ENCODE data around the gene FLII.

The FLII gene

GRCh38 chr17:18250708-18251107, 7.8 kb downstream of the FLII start:
- Histone ChIP-seq H3K27me3 (ENCODE audit: control insufficient read depth, insufficient read depth, low read length) (no peaks in the 10 kb centered on the region), H3K9me3 (ENCODE audit: control insufficient read depth, insufficient read depth, low read length) (no peaks in the 10 kb centered on the region), H3K9ac (ENCODE audit: low read depth, low read length) (no peak overlapping the region), H3K4me1 (ENCODE audit: control insufficient read depth, insufficient read depth, low read length) (peaks cover 8% of the 10 kb centered on the region; the same call in 1 of the 2 replicates), H3K27ac (ENCODE audit: low read depth, low read length) (no peak overlapping the region), H3K4me3 (ENCODE audit: low read depth, low read length) (no peak overlapping the region), H3K36me3 (ENCODE audit: control insufficient read depth, insufficient read depth, low read length) (peaks cover 86% of the 10 kb centered on the region)

GRCh38 chr17:18250259-18250658, 8.3 kb downstream of the FLII start:
- peaks cover 86% of the 10 kb centered on the region for H3K36me3 ChIP-seq (ENCODE audit: control insufficient read depth, insufficient read depth, low read length)
- no peaks in the 10 kb centered on the region for H3K27me3 ChIP-seq (ENCODE audit: control insufficient read depth, insufficient read depth, low read length)
- no peak overlapping the region for H3K4me3 ChIP-seq (ENCODE audit: low read depth, low read length)
- peaks cover 8% of the 10 kb centered on the region; the same call in 1 of the 2 replicates for H3K4me1 ChIP-seq (ENCODE audit: control insufficient read depth, insufficient read depth, low read length)
- no peak overlapping the region for H3K27ac ChIP-seq (ENCODE audit: low read depth, low read length)
- H3K9ac ChIP-seq (ENCODE audit: low read depth, low read length), result no peak overlapping the region
- H3K9me3 ChIP-seq (ENCODE audit: control insufficient read depth, insufficient read depth, low read length), result no peaks in the 10 kb centered on the region

- Histone ChIP-seq H3K27me3 (ENCODE audit: control insufficient read depth, insufficient read depth, low read length) (no peaks in the 10 kb centered on the region), H3K4me3 (ENCODE audit: low read depth, low read length) (no peak overlapping the region), H3K4me1 (ENCODE audit: control insufficient read depth, insufficient read depth, low read length) (peaks cover 8% of the 10 kb centered on the region; the same call in 1 of the 2 replicates), H3K27ac (ENCODE audit: low read depth, low read length) (no peak overlapping the region), H3K36me3 (ENCODE audit: control insufficient read depth, insufficient read depth, low read length) (peaks cover 81% of the 10 kb centered on the region), H3K9me3 (ENCODE audit: control insufficient read depth, insufficient read depth, low read length) (no peaks in the 10 kb centered on the region), H3K9ac (ENCODE audit: low read depth, low read length) (no peak overlapping the region)
These were observed 9.7 kb downstream of the FLII start for GRCh38 chr17:18248811-18249210.

- Histone ChIP-seq H3K9ac (ENCODE audit: low read depth, low read length) (no peak overlapping the region), H3K36me3 (ENCODE audit: control insufficient read depth, insufficient read depth, low read length) (peaks cover 81% of the 10 kb centered on the region), H3K27me3 (ENCODE audit: control insufficient read depth, insufficient read depth, low read length) (no peaks in the 10 kb centered on the region), H3K4me1 (ENCODE audit: control insufficient read depth, insufficient read depth, low read length) (peaks cover 8% of the 10 kb centered on the region; the same call in 1 of the 2 replicates), H3K4me3 (ENCODE audit: low read depth, low read length) (no peak overlapping the region), H3K9me3 (ENCODE audit: control insufficient read depth, insufficient read depth, low read length) (no peaks in the 10 kb centered on the region), H3K27ac (ENCODE audit: low read depth, low read length) (no peak overlapping the region)
These were observed 10.2 kb downstream of the FLII start for GRCh38 chr17:18248300-18248731.

GRCh38 chr17:18247613-18248001, 10.9 kb downstream of the FLII start:
- no peaks in the 10 kb centered on the region for H3K27me3 ChIP-seq (ENCODE audit: control insufficient read depth, insufficient read depth, low read length)
- peaks cover 79% of the 10 kb centered on the region for H3K36me3 ChIP-seq (ENCODE audit: control insufficient read depth, insufficient read depth, low read length)
- H3K9me3 ChIP-seq (ENCODE audit: control insufficient read depth, insufficient read depth, low read length), result no peaks in the 10 kb centered on the region
- no peak overlapping the region for H3K9ac ChIP-seq (ENCODE audit: low read depth, low read length)
- peaks cover 8% of the 10 kb centered on the region; the same call in 1 of the 2 replicates for H3K4me1 ChIP-seq (ENCODE audit: control insufficient read depth, insufficient read depth, low read length)
- no peak overlapping the region for H3K27ac ChIP-seq (ENCODE audit: low read depth, low read length)
- H3K4me3 ChIP-seq (ENCODE audit: low read depth, low read length), result no peak overlapping the region

DNA sequence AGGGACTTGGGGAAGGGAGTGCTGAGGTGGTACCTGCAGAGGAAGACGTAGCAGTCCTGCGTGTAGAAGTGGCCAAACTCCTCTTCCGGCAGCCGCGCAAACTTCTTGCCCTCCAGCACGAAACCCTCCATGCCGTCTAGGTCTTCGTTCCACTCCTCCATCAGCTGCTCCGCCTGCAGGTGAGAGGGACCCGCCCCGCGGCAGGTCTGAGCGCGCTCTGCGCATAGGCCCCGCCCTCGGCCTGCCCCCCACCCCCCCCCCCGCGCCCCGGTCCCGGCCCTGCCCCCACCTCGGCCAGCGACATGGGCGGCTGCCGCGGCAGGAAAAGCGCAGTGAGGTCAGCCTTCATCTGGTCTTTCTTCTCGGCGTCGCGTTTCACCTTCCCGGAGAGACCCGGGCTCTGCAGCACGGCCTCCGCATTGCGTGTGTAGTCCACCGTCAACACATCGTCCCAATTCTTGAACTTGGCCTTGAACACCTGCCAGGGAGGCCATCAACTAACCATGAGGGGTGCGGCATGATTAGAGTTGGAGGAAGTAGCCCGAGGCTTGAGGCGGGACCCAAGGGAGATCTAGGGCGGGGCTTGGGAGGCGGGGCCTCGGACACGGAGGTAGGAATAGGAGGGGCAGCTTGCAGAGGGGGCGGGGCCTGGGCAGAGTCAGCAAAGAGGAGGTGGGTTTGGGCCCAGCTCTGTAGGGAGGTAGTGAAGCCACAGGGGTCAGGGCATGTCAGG, 11.5 kb downstream of the FLII start:
- peaks cover 79% of the 10 kb centered on the region for H3K36me3 ChIP-seq (ENCODE audit: control insufficient read depth, insufficient read depth, low read length)
- peak overlapping the region; percentile 72 for H3K4me3 ChIP-seq (ENCODE audit: low read depth, low read length)
- peak overlapping the region; percentile 94 for H3K27ac ChIP-seq (ENCODE audit: low read depth, low read length)
- H3K4me1 ChIP-seq (ENCODE audit: control insufficient read depth, insufficient read depth, low read length), result peaks cover 8% of the 10 kb centered on the region; the same call in 1 of the 2 replicates
- H3K9me3 ChIP-seq (ENCODE audit: control insufficient read depth, insufficient read depth, low read length), result no peaks in the 10 kb centered on the region
- peak overlapping the region; percentile 77 for H3K9ac ChIP-seq (ENCODE audit: low read depth, low read length)
- no peaks in the 10 kb centered on the region for H3K27me3 ChIP-seq (ENCODE audit: control insufficient read depth, insufficient read depth, low read length)

GRCh38 chr17:18246109-18246725, 12.3 kb downstream of the FLII start:
- peak overlapping the region; percentile 5 for H3K27ac ChIP-seq (ENCODE audit: low read depth, low read length)
- H3K36me3 ChIP-seq (ENCODE audit: control insufficient read depth, insufficient read depth, low read length), result peaks cover 79% of the 10 kb centered on the region
- no peak overlapping the region for H3K9ac ChIP-seq (ENCODE audit: low read depth, low read length)
- H3K27me3 ChIP-seq (ENCODE audit: control insufficient read depth, insufficient read depth, low read length), result no peaks in the 10 kb centered on the region
- H3K4me3 ChIP-seq (ENCODE audit: low read depth, low read length), result peak overlapping the region; percentile 43
- no peaks in the 10 kb centered on the region for H3K9me3 ChIP-seq (ENCODE audit: control insufficient read depth, insufficient read depth, low read length)
- peaks cover 8% of the 10 kb centered on the region; the same call in 1 of the 2 replicates for H3K4me1 ChIP-seq (ENCODE audit: control insufficient read depth, insufficient read depth, low read length)

DNA sequence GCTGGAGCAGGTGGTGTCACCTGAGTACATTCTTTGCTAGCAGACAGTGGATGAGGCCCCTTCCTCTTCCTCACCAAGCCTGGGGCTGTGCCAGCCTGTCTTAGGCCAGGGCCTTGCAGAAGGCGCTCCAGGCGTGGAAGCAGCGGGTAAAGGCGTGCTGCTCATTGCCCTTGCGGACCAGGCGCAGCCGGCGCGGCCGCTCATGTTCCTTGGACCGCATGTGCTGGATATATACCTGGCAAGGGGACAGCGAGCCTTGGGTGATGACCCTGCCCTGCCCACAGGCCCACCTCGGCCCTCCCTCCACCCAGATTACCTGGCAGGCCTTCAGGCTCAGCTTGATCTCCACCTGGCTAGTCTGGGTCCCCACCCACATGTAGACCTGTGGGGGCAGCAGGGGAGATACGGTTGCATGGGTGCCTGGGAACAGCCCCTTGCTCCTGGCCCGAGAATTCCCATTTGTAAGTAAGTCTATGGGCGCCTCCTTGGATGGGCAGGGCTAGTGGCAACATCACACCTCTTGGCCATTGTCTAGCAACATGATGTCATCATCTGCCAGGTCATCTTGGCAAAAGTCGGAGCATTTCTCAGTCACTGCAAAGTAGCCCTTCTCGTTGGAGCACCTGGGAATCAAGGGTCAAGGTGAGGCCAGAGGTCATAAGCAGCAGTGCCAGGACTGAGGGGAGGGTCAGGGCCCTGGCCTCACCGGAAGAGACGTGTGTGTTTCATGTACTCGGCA, 13.3 kb downstream of the FLII start:
- H3K27me3 ChIP-seq (ENCODE audit: control insufficient read depth, insufficient read depth, low read length), result no peaks in the 10 kb centered on the region
- no peak overlapping the region for H3K27ac ChIP-seq (ENCODE audit: low read depth, low read length)
- no peak overlapping the region for H3K9ac ChIP-seq (ENCODE audit: low read depth, low read length)
- H3K4me3 ChIP-seq (ENCODE audit: low read depth, low read length), result no peak overlapping the region
- no peaks in the 10 kb centered on the region for H3K9me3 ChIP-seq (ENCODE audit: control insufficient read depth, insufficient read depth, low read length)
- peaks cover 8% of the 10 kb centered on the region; the same call in 1 of the 2 replicates for H3K4me1 ChIP-seq (ENCODE audit: control insufficient read depth, insufficient read depth, low read length)
- peaks cover 79% of the 10 kb centered on the region for H3K36me3 ChIP-seq (ENCODE audit: control insufficient read depth, insufficient read depth, low read length)

DNA sequence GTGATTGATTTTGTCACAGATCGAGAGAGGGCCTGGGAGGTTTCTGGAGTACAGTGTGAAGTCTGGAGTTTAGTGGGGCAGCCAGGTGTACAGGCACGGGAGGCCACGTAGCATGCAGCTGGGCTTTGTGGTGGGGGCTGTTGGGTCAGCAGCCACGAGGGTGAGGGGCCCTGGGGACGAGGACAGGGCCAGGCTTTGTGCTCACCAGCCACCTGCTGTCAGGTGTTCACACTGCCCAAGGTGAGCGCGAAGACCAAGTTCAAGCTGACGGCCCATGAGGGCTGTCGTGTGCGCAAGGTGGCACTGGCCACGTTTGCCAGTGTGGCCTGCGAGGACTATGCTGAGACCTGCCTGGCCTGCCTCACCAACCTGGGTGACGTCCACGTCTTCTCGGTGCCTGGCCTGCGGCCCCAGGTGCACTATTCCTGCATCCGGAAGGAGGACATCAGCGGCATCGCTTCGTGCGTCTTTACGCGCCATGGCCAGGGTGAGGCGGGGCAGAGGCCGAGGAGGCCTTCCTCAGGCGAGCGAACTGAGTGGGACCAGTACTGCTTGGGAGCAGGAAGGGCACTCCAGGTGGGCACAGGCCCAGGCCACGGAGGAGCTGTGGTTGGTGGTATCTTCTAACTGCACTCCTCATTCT, 17.2 kb downstream of the FLII start:
- Histone ChIP-seq H3K27ac (ENCODE audit: low read depth, low read length) (no peak overlapping the region), H3K9ac (ENCODE audit: low read depth, low read length) (no peak overlapping the region), H3K36me3 (ENCODE audit: control insufficient read depth, insufficient read depth, low read length) (peaks cover 86% of the 10 kb centered on the region), H3K4me3 (ENCODE audit: low read depth, low read length) (no peak overlapping the region), H3K4me1 (ENCODE audit: control insufficient read depth, insufficient read depth, low read length) (peaks cover 3% of the 10 kb centered on the region; the same call in 1 of the 2 replicates), H3K27me3 (ENCODE audit: control insufficient read depth, insufficient read depth, low read length) (no peaks in the 10 kb centered on the region), H3K9me3 (ENCODE audit: control insufficient read depth, insufficient read depth, low read length) (no peaks in the 10 kb centered on the region)

- Histone ChIP-seq H3K27ac (ENCODE audit: low read depth, low read length) (no peak overlapping the region), H3K9me3 (ENCODE audit: control insufficient read depth, insufficient read depth, low read length) (no peaks in the 10 kb centered on the region), H3K27me3 (ENCODE audit: control insufficient read depth, insufficient read depth, low read length) (no peaks in the 10 kb centered on the region), H3K9ac (ENCODE audit: low read depth, low read length) (no peak overlapping the region), H3K4me1 (ENCODE audit: control insufficient read depth, insufficient read depth, low read length) (no peaks in the 10 kb centered on the region), H3K4me3 (ENCODE audit: low read depth, low read length) (no peak overlapping the region), H3K36me3 (ENCODE audit: control insufficient read depth, insufficient read depth, low read length) (peaks cover 86% of the 10 kb centered on the region)
These were observed 18.1 kb downstream of the FLII start for GRCh38 chr17:18240449-18240848.
